GM21529 (cell line): ENCODE data around the gene FADS1.

Experiments used
- ATAC-seq: cut with Tn5 transposase; IDR thresholded peaks from one replicate; pipeline ENCODE4 v1.9.1; 2021; ENCODE audit not compliant: unreplicated experiment

FADS1 gene

GRCh38 chr11:61762798-61763197, 54.0 kb downstream of the FADS1 start:
- ATAC-seq: no peak

GRCh38 chr11:61762223-61762615, 54.6 kb downstream of the FADS1 start:
- ATAC-seq: no peak

GRCh38 chr11:61761440-61762222, 55.2 kb downstream of the FADS1 start:
- ATAC-seq: no peak

GRCh38 chr11:61760946-61761345, 55.9 kb downstream of the FADS1 start:
- no peak for ATAC-seq

GRCh38 chr11:61757213-61757862, 59.5 kb downstream of the FADS1 start:
- ATAC-seq: no peak

GRCh38 chr11:61756452-61757212, 60.2 kb downstream of the FADS1 start:
- peak; percentile 41 for ATAC-seq

GRCh38 chr11:61756147-61756451, 60.7 kb downstream of the FADS1 start:
- ATAC-seq: no peak

- no peak for ATAC-seq
These were observed 62.0 kb downstream of the FADS1 start for GRCh38 chr11:61754534-61755482.

- no peak for ATAC-seq
These were observed 63.1 kb downstream of the FADS1 start for GRCh38 chr11:61753672-61754071.

- no peak for ATAC-seq
These were observed 63.8 kb downstream of the FADS1 start for GRCh38 chr11:61752925-61753521.

- peak; percentile 35 for ATAC-seq
These were observed 64.5 kb downstream of the FADS1 start, which contains the start of gene MYRF for GRCh38 chr11:61752117-61752924. MYRF (plus strand) TSS chr11:61752636; CDS start chr11:61752745, 109 bp downstream.

- no peak for ATAC-seq
These were observed 65.4 kb downstream of the FADS1 start for GRCh38 chr11:61751384-61751783.

GRCh38 chr11:61750631-61751273, 66.1 kb downstream of the FADS1 start:
- ATAC-seq: no peak
